Measurements from ENCODE around the gene CHRNA7.
"Not testable (repeated sequence)": the region's sequence is repeated elsewhere in the genome, so short reads cannot be mapped to it uniquely, and the experiment has no call there.

CHRNA7 gene

DNA sequence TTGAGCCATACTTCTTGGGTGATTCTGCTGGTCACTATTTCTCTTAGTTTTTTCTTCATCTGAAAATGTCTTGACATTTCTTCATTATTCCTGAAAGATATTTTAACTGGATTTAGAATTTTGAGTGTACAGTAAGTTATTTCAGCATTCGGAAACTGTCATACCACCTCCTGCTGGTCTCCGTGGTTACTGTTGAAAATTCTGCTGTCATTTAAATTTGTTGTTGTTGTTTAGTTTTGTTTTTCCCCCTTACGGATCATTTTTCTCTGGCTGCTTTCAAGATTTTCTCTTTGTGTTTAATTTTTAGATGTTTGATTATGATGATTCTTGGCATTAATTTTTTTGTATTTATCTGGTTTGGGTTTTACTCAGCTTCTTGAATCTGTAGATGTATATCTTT is 100.5 kb downstream of the CHRNA7 start:
- TF ChIP-seq ZNF274 (IDR thresholded peaks at IDR 0.05; ENCODE audit: low read depth, low read length) (no peak), SUZ12 (IDR thresholded peaks at IDR 0.05; ENCODE audit: extremely low read depth, insufficient read depth, insufficient read length) (no peak), YY1 (IDR thresholded peaks at IDR 0.05; ENCODE audit: insufficient read depth, insufficient read length) (no peak)
- Histone ChIP-seq H3K9ac (ENCODE audit: insufficient read length, low read depth) (no peak overlapping the region), H3K9me3 (ENCODE audit: insufficient read depth, low read length) (no peaks in the 10 kb centered on the region), H3K4me3 (ENCODE audit: insufficient read length, low read depth) (no peak overlapping the region), H3K36me3 (ENCODE audit: insufficient read depth, insufficient read length, low read length) (no peaks in the 10 kb centered on the region), H3K4me1 (ENCODE audit: insufficient read depth, insufficient read length) (no peaks in the 10 kb centered on the region), H3K27me3 (ENCODE audit: insufficient read depth, insufficient read length) (no peaks in the 10 kb centered on the region)
- DNase-seq (ENCODE audit: low read depth, low spot score) = no peak

GRCh38 chr15:32131803-32132202 is 101.5 kb downstream of the CHRNA7 start:
- no peak overlapping the region for H3K9ac ChIP-seq (ENCODE audit: insufficient read length, low read depth)
- no peaks in the 10 kb centered on the region for H3K36me3 ChIP-seq (ENCODE audit: insufficient read depth, insufficient read length, low read length)
- no peaks in the 10 kb centered on the region for H3K27me3 ChIP-seq (ENCODE audit: insufficient read depth, insufficient read length)
- no peaks in the 10 kb centered on the region for H3K9me3 ChIP-seq (ENCODE audit: insufficient read depth, low read length)
- H3K4me1 ChIP-seq (ENCODE audit: insufficient read depth, insufficient read length) = no peaks in the 10 kb centered on the region
- no peak for TF ChIP-seq ZNF274 (IDR thresholded peaks at IDR 0.05; ENCODE audit: low read depth, low read length)
- no peak for TF ChIP-seq YY1 (IDR thresholded peaks at IDR 0.05; ENCODE audit: insufficient read depth, insufficient read length)
- no peak for TF ChIP-seq SUZ12 (IDR thresholded peaks at IDR 0.05; ENCODE audit: extremely low read depth, insufficient read depth, insufficient read length)
- no peak overlapping the region for H3K4me3 ChIP-seq (ENCODE audit: insufficient read length, low read depth)
- no peak for DNase-seq (ENCODE audit: low read depth, low spot score)

GRCh38 chr15:32132859-32133258 is 102.5 kb downstream of the CHRNA7 start:
- TF ChIP-seq ZNF274 (IDR thresholded peaks at IDR 0.05; ENCODE audit: low read depth, low read length) (no peak), YY1 (IDR thresholded peaks at IDR 0.05; ENCODE audit: insufficient read depth, insufficient read length) (no peak), SUZ12 (IDR thresholded peaks at IDR 0.05; ENCODE audit: extremely low read depth, insufficient read depth, insufficient read length) (no peak)
- Histone ChIP-seq H3K9me3 (ENCODE audit: insufficient read depth, low read length) (no peaks in the 10 kb centered on the region), H3K36me3 (ENCODE audit: insufficient read depth, insufficient read length, low read length) (no peaks in the 10 kb centered on the region), H3K4me1 (ENCODE audit: insufficient read depth, insufficient read length) (no peaks in the 10 kb centered on the region), H3K9ac (ENCODE audit: insufficient read length, low read depth) (no peak overlapping the region), H3K27me3 (ENCODE audit: insufficient read depth, insufficient read length) (no peaks in the 10 kb centered on the region), H3K4me3 (ENCODE audit: insufficient read length, low read depth) (no peak overlapping the region)
- no peak for DNase-seq (ENCODE audit: low read depth, low spot score)

GRCh38 chr15:32134842-32135241 is 104.5 kb downstream of the CHRNA7 start:
- no peak for TF ChIP-seq SUZ12 (IDR thresholded peaks at IDR 0.05; ENCODE audit: extremely low read depth, insufficient read depth, insufficient read length)
- TF ChIP-seq YY1 (IDR thresholded peaks at IDR 0.05; ENCODE audit: insufficient read depth, insufficient read length) = no peak
- no peak for TF ChIP-seq ZNF274 (IDR thresholded peaks at IDR 0.05; ENCODE audit: low read depth, low read length)
- DNase-seq (ENCODE audit: low read depth, low spot score) = no peak
- Histone ChIP-seq H3K9ac (ENCODE audit: insufficient read length, low read depth) (no peak overlapping the region), H3K4me3 (ENCODE audit: insufficient read length, low read depth) (no peak overlapping the region), H3K4me1 (ENCODE audit: insufficient read depth, insufficient read length) (no peaks in the 10 kb centered on the region), H3K9me3 (ENCODE audit: insufficient read depth, low read length) (no peaks in the 10 kb centered on the region), H3K36me3 (ENCODE audit: insufficient read depth, insufficient read length, low read length) (no peaks in the 10 kb centered on the region), H3K27me3 (ENCODE audit: insufficient read depth, insufficient read length) (no peaks in the 10 kb centered on the region)

DNA sequence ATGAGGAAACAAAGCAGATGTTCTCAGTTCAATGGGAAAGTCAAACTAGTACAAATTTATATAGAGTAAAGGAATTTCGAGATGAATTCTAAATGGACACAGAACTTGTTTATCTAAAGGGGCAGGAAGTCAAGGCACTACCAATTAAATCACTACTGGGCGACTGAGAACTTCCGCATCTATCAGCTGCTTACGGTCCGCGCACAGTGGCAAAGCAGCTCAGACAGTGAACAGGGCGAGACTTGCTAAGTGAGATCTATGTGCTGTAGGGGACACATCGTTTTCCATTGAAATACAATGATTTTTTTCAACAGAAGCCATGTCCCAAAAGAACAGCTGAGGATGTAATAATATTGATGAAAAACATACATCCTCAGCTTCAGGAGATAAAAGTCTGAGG is 105.0 kb downstream of the CHRNA7 start:
- Histone ChIP-seq H3K4me1 (ENCODE audit: insufficient read depth, insufficient read length) (no peaks in the 10 kb centered on the region), H3K4me3 (ENCODE audit: insufficient read length, low read depth) (no peak overlapping the region), H3K36me3 (ENCODE audit: insufficient read depth, insufficient read length, low read length) (no peaks in the 10 kb centered on the region), H3K9me3 (ENCODE audit: insufficient read depth, low read length) (no peaks in the 10 kb centered on the region), H3K27me3 (ENCODE audit: insufficient read depth, insufficient read length) (no peaks in the 10 kb centered on the region), H3K9ac (ENCODE audit: insufficient read length, low read depth) (no peak overlapping the region)
- no peak for DNase-seq (ENCODE audit: low read depth, low spot score)
- TF ChIP-seq SUZ12 (IDR thresholded peaks at IDR 0.05; ENCODE audit: extremely low read depth, insufficient read depth, insufficient read length) (no peak), ZNF274 (IDR thresholded peaks at IDR 0.05; ENCODE audit: low read depth, low read length) (no peak), YY1 (IDR thresholded peaks at IDR 0.05; ENCODE audit: insufficient read depth, insufficient read length) (no peak)

DNA sequence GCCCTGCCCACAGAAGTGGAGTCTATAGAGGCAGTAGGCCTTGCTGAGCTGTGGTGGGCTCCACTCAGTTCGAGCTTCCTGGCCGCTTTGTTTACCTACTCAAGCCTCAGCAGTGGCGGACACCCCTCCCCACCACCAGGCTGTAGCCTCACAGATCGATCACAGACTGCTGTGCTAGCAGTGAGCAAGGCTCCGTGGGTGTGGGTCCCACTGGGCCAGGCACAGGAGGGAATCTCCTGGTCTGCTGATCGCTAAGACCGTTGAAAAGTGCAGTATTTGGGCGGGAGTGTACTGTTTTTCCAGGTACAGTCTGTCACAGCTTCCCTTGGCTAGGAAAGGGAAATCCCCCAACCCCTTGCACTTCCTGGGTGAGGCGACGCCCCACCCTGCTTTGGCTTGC is 115.2 kb downstream of the CHRNA7 start:
- not testable (repeated sequence) for H3K9ac ChIP-seq (ENCODE audit: insufficient read length, low read depth); H3K36me3 ChIP-seq (ENCODE audit: insufficient read depth, insufficient read length, low read length); H3K9me3 ChIP-seq (ENCODE audit: insufficient read depth, low read length); DNase-seq (ENCODE audit: low read depth, low spot score); H3K4me1 ChIP-seq (ENCODE audit: insufficient read depth, insufficient read length); H3K4me3 ChIP-seq (ENCODE audit: insufficient read length, low read depth); H3K27me3 ChIP-seq (ENCODE audit: insufficient read depth, insufficient read length)

- Histone ChIP-seq H3K9me3 (ENCODE audit: insufficient read depth, low read length) (no peaks in the 10 kb centered on the region), H3K4me1 (ENCODE audit: insufficient read depth, insufficient read length) (no peaks in the 10 kb centered on the region), H3K9ac (ENCODE audit: insufficient read length, low read depth) (no peak overlapping the region), H3K27me3 (ENCODE audit: insufficient read depth, insufficient read length) (no peaks in the 10 kb centered on the region), H3K4me3 (ENCODE audit: insufficient read length, low read depth) (no peak overlapping the region), H3K36me3 (ENCODE audit: insufficient read depth, insufficient read length, low read length) (no peaks in the 10 kb centered on the region)
- no peak for DNase-seq (ENCODE audit: low read depth, low spot score)
- no peak for TF ChIP-seq SUZ12 (IDR thresholded peaks at IDR 0.05; ENCODE audit: extremely low read depth, insufficient read depth, insufficient read length)
These were observed 118.7 kb downstream of the CHRNA7 start for GRCh38 chr15:32148833-32149555.

DNA sequence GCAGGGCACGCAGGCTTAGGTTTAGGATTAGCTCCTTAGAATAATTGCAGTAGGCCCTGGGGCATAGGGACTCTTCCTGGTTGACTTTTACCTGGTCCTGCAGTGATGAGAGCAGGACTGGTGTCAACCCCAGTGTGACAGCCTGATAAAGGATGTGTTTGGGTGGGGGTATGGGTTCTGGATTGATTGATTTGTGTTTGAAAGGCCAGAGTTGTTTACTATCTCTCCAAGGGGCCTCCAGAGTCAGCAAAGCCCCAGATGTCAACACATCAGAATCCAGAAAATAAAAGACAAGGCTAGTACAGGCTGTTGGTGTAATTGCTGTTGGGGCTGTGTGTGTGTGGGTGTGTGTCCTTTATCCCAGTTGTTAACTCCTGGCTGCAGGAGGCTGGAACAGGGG is 122.3 kb downstream of the CHRNA7 start:
- DNase-seq (ENCODE audit: low read depth, low spot score) = peak; percentile 20
- Histone ChIP-seq H3K9me3 (ENCODE audit: insufficient read depth, low read length) (no peaks in the 10 kb centered on the region), H3K36me3 (ENCODE audit: insufficient read depth, insufficient read length, low read length) (no peaks in the 10 kb centered on the region), H3K9ac (ENCODE audit: insufficient read length, low read depth) (no peak overlapping the region), H3K27me3 (ENCODE audit: insufficient read depth, insufficient read length) (no peaks in the 10 kb centered on the region), H3K4me3 (ENCODE audit: insufficient read length, low read depth) (no peak overlapping the region), H3K4me1 (ENCODE audit: insufficient read depth, insufficient read length) (no peaks in the 10 kb centered on the region)
- no peak for TF ChIP-seq SUZ12 (IDR thresholded peaks at IDR 0.05; ENCODE audit: extremely low read depth, insufficient read depth, insufficient read length)

DNA sequence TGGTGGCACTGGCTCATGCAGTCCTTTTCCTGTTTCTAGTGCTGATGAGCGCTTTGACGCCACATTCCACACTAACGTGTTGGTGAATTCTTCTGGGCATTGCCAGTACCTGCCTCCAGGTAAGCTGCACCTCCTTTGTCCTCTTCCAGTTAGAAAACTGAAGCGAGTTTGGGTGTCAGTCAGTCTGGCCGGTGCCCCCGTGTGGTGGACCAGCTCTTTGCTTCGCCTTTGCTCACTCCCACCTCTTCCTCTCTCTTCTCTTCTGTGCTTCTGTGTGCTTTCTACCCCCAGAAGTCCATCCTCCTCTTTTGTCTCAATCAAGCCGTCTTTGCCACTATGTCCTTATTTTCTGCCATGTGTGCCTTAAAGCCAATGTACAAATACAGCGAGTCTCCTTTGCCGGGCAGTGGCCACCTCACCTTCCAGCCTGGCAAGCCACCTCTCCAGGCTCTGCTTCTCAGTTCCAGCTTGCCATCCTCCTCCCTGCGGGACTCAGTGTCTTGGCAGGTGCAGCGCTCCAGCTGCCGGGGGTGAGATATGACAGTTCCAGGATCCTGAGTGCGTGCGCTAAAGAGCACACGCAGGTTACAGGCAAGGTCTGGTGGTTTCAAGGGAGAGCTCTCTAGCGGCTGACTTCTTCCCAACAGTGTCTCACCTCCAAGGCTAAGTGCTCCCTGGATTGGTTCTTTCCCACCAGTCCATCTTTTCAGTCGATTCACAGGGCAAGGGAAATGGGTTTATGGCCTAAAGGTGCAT is 123.7 kb downstream of the CHRNA7 start:
- H3K4me3 ChIP-seq (ENCODE audit: insufficient read length, low read depth); DNase-seq (ENCODE audit: low read depth, low spot score); H3K4me1 ChIP-seq (ENCODE audit: insufficient read depth, insufficient read length); H3K36me3 ChIP-seq (ENCODE audit: insufficient read depth, insufficient read length, low read length); H3K9me3 ChIP-seq (ENCODE audit: insufficient read depth, low read length); H3K9ac ChIP-seq (ENCODE audit: insufficient read length, low read depth); H3K27me3 ChIP-seq (ENCODE audit: insufficient read depth, insufficient read length): not testable (repeated sequence)

DNA sequence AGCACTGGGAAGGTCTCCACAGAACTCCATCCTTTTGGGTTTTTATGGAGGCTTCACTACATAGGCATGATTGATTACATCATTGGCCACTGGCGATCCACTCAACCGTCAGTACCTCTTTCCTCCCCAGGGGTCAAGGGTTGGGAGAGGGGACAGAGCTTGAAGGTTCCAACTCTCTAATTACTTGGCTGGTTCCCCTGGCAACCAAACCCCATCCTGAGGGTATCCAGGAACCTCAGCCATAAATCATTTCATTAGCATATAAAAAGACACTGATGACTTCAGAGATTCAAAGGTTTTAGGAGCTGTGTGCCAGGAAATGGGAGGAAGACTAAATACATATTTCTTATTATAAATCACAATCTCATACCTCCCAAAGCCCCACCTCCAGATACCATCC is 131.8 kb downstream of the CHRNA7 start:
- not testable (repeated sequence) for H3K27me3 ChIP-seq (ENCODE audit: insufficient read depth, insufficient read length); H3K4me1 ChIP-seq (ENCODE audit: insufficient read depth, insufficient read length); H3K9me3 ChIP-seq (ENCODE audit: insufficient read depth, low read length); H3K4me3 ChIP-seq (ENCODE audit: insufficient read length, low read depth); H3K9ac ChIP-seq (ENCODE audit: insufficient read length, low read depth); H3K36me3 ChIP-seq (ENCODE audit: insufficient read depth, insufficient read length, low read length); DNase-seq (ENCODE audit: low read depth, low spot score)

All from NT2/D1 (cell line).